Adipocyte (in vitro differentiated cells): ENCODE measurements around the gene CIZ1.

Experiments
- DNase-seq: peaks from one replicate; pipeline ENCODE4 v3.0.0-alpha.2; 2015; ENCODE audit warnings: low read depth
- H3K27me3 ChIP-seq: replicated peaks from 2 replicates; pipeline ENCODE4 v1.7.0; 2013; ENCODE audit warnings: mild to moderate bottlenecking, low read length, moderate library complexity; ENCODE audit not compliant: control insufficient read depth, insufficient read depth
- H3K36me3 ChIP-seq: 2 replicates; pipeline ENCODE4 v1.7.0; 2013; ENCODE audit warnings: low read length, mild to moderate bottlenecking, moderate library complexity; ENCODE audit not compliant: control insufficient read depth, insufficient read depth, severe bottlenecking
- H3K4me1 ChIP-seq: 2 replicates; pipeline ENCODE4 v1.7.0; 2013; ENCODE audit warnings: mild to moderate bottlenecking, low read length, moderate library complexity; ENCODE audit not compliant: control insufficient read depth, insufficient read depth
- H3K4me3 ChIP-seq: 2 replicates; pipeline ENCODE4 v1.7.0; 2013; ENCODE audit warnings: mild to moderate bottlenecking, low read length, moderate library complexity
- H3K9ac ChIP-seq: 2 replicates; pipeline ENCODE4 v1.7.0; 2013; ENCODE audit warnings: mild to moderate bottlenecking, low read length, moderate library complexity
- H3K9me3 ChIP-seq: 2 replicates; pipeline ENCODE4 v1.7.0; 2013; ENCODE audit warnings: mild to moderate bottlenecking, low read length, moderate library complexity; ENCODE audit not compliant: control insufficient read depth

Gene CIZ1

DNA sequence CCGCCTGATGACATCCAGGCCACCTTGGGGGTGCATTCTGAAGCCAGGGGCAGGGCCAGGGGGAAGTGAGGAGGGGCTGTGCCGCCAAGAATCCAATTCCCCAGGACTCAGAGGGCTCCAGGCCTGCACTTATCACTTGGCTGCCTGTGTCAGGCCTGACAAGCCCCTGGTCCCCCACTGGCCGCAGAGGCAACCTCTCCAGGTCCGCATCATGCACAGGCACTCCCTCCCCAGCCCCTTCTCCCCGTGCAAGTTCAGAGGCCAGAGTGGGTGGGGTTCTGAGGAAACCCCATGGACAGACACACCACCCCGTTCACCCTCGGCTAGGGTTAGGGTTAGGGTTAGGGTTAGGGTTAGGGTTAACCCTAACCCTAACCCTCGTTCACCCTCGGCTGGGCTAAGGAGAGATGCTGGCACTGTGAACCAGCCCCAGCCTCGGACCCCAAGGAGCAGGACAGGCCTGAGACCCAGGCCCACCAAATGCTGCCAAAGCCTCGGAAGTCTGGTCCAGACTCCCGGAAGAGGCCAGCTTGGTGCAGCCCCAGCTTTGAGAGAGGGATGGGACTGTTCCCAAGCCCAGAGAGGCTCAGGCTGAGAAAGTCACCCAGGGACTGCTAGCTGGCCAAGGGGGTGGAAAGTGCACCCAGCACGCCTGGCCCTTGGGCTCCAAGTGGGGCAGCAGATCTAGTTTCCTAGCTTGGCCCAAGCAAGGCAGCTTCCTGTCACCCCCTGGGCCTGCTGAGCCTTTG lies 37.3 kb downstream of the CIZ1 start:
- Histone ChIP-seq H3K9ac (no peak overlapping the region), H3K36me3 (no peaks in the 10 kb centered on the region), H3K4me1 (no peaks in the 10 kb centered on the region), H3K4me3 (no peak overlapping the region), H3K27me3 (peaks cover 3% of the 10 kb centered on the region), H3K9me3 (no peaks in the 10 kb centered on the region)
- no peak for DNase-seq

DNA sequence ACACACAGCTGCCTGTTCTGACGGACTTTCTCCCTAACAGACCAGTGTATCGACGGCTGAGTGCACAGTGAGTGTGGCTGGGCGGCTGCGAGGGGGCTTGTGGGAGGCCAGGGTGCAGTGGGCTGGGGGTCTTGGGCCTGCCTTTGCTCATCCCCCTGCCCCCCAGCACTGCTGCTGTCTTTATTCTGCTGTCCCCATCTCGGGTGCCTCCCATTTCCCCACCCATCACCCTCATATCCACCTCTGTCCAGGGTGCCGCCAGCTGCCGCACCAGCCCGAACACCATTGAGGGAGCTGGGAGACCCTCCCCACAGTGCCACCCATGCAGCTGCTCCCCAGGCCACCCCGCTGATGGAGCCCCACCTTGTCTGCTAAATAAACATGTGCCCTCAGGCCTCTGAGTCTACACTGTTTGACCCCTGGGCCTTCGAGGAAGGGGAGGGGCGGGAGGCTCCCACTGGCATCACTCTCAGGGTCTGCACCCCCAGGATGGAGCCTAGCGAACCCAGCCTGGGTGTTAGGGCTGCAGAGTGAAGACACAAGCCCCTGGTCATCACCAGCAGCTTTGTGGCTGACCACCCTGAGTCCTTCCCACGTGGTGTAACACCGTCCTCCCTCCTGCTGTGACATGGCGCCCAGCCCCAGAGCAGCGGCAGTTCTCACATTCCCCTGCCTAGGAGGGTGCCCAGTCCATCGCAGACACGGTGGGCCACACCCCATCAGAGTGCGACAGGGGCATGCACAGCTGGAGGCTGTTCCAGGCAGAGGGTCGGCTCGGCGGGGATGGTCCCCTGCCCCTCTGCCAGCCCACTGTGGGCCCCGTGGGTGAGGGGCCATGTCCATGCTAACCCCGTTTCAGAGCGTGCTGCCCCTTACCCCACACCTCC lies 38.1 kb downstream of the CIZ1 start:
- no peak overlapping the region for H3K9ac ChIP-seq
- H3K9me3 ChIP-seq: no peaks in the 10 kb centered on the region
- no peaks in the 10 kb centered on the region for H3K4me1 ChIP-seq
- H3K27me3 ChIP-seq: peaks cover 3% of the 10 kb centered on the region
- no peak for DNase-seq
- H3K4me3 ChIP-seq: no peak overlapping the region
- no peaks in the 10 kb centered on the region for H3K36me3 ChIP-seq

DNA sequence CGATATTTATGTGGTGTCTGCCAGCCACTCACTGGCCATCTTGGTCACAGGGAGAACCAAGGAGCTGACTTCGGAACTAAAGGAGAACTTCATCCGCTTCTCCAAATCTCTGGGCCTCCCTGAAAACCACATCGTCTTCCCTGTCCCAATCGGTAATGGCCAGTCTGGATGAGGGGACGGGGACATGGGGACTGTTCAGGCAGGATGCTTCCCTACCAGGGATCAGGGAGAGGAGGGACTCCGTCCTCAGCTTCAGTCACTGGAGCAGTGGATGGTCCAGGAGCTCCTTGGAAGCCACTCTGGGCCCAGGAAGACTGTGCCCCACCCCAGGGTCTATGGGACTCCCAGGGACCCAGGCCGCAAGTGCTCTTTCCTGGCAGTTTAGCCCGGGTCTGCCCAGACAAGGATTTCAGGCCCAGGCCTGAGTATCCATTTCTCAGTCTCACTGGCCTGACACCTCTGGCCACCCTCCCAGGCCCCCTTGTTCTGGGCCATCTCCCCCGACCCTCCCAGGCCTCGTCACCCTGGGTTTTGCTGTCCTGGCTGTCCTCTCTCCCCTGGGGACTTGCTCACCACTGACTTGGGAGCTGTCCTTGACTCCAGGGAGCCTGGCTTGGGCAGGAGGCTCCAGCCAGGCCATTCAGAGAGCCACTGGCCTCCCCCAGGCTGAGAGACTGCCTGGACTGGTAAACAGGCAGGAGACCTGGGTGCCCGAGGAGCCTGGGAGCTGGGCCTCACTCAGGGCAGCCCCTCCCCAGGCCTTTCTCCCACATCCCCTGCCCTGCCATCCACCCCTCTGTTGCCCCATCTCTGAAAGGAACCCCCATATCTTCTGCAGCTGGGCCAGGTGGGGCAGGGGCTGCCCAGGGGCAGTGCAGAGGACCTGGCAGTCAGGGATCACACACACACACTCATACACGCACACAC lies 39.0 kb downstream of the CIZ1 start:
- H3K36me3 ChIP-seq: no peaks in the 10 kb centered on the region
- DNase-seq: no peak
- H3K4me1 ChIP-seq: no peaks in the 10 kb centered on the region
- no peak overlapping the region for H3K9ac ChIP-seq
- H3K4me3 ChIP-seq: no peak overlapping the region
- H3K9me3 ChIP-seq: no peaks in the 10 kb centered on the region
- H3K27me3 ChIP-seq: peaks cover 7% of the 10 kb centered on the region

DNA sequence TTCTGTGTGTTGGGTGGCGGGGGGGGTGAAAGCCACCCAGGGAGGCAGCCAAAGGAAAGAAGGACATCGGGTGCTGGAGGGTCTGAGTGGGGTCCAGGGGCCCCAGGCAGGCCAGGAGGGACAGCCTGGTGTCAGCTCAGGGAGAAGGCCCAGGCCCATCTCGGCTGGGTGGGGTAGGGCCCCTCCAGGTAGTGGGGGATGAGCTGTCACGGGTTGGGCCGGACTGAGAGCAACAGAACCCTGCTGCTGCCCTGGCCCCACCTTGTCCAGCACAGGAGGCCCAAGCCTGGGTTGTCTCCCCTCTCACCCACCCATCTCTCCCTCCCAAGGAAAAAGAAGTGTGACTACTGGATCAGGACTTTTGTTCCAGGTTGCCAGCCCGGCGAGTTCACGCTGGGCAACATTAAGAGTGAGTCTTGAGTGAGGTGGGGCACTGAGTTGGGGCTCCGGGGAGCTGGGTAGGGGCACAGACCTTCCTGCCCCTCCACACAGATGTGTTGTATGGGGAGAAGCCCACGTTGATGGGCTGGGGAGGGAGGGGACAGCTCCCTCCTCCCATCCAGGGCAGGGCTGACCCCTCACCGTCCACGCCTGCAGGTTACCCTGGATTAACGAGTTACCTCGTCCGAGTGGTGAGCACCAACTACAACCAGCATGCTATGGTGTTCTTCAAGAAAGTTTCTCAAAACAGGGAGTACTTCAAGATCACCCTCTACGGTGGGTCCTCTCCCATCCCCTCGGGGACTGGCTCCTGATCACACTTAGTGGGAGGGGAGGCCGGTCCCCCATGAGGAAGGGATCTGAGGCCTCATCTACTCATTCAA lies 39.9 kb downstream of the CIZ1 start:
- Histone ChIP-seq H3K27me3 (peaks cover 7% of the 10 kb centered on the region), H3K4me1 (no peaks in the 10 kb centered on the region), H3K4me3 (no peak overlapping the region), H3K9ac (no peak overlapping the region), H3K36me3 (no peaks in the 10 kb centered on the region), H3K9me3 (no peaks in the 10 kb centered on the region)
- no peak for DNase-seq

DNA sequence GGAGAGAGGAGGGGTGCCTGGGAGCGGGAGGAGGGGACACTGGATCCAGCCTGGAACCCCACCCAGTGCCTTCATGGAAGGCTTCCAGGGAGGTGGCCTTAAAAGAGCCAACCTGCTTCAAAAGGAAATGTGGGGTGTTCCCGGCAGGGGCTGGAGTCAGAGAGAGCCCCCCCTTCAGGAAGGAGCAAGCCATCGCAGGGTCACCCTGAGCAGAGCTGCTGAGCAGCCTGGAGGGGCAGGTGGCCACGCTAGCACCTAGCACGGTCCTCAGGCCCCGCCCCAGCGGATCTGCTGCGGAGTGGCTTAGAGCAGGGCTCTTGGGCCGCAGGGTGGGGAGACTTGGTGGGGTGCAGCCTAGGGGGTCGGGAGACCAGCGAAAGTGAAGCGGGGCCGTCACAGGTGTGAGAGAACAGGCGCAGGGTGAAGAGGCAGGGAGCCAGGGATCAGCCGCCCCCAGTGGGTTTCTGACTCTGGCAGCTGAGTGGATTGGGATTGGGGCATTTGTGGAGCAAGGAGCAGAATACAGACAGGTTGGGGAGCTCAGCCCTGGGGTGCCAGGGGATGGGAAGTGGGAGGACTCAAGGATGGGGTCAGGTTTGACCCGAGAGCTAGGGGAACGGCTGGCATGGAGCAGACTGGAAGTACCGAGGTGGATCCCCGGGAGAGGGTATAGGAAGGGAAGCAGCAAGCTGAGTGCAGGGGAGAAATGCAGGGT lies 40.6 kb downstream of the CIZ1 start:
- no peaks in the 10 kb centered on the region for H3K9me3 ChIP-seq
- no peaks in the 10 kb centered on the region for H3K36me3 ChIP-seq
- no peak for DNase-seq
- H3K27me3 ChIP-seq: peaks cover 8% of the 10 kb centered on the region
- H3K9ac ChIP-seq: no peak overlapping the region
- no peak overlapping the region for H3K4me3 ChIP-seq
- no peaks in the 10 kb centered on the region for H3K4me1 ChIP-seq

DNA sequence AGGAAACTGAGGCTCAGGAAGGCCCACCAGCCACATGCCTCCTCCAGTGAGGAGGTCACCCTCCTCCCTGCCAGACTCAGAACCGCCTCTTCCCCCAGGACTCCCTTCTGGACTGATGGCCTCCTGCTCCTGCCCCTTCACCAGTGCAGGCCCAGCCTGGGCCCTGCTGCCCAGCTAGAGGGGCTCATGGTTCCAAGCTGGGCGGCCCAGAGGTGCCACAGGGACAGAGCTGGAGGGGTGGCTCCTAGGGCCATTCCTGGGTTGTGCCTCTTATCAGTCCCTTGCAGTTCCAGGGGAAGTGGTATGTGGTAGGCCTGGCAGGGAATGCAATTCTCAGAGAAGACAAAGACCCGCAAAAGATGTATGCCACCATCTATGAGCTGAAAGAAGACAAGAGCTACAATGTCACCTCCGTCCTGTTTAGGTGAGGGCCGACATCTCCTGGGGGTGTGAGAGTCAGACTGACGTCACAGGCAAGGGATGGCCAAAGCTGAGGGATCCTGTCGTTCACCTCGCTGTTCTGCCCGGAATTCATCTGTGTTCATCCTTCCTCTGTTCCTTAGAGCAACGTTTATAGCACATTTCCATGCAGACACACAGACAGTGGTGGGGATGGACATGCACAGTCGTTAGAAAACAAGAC lies 41.3 kb downstream of the CIZ1 start:
- no peaks in the 10 kb centered on the region for H3K9me3 ChIP-seq
- no peak overlapping the region for H3K9ac ChIP-seq
- no peaks in the 10 kb centered on the region for H3K36me3 ChIP-seq
- H3K4me3 ChIP-seq: no peak overlapping the region
- DNase-seq: no peak
- H3K4me1 ChIP-seq: no peaks in the 10 kb centered on the region
- H3K27me3 ChIP-seq: peaks cover 12% of the 10 kb centered on the region

DNA sequence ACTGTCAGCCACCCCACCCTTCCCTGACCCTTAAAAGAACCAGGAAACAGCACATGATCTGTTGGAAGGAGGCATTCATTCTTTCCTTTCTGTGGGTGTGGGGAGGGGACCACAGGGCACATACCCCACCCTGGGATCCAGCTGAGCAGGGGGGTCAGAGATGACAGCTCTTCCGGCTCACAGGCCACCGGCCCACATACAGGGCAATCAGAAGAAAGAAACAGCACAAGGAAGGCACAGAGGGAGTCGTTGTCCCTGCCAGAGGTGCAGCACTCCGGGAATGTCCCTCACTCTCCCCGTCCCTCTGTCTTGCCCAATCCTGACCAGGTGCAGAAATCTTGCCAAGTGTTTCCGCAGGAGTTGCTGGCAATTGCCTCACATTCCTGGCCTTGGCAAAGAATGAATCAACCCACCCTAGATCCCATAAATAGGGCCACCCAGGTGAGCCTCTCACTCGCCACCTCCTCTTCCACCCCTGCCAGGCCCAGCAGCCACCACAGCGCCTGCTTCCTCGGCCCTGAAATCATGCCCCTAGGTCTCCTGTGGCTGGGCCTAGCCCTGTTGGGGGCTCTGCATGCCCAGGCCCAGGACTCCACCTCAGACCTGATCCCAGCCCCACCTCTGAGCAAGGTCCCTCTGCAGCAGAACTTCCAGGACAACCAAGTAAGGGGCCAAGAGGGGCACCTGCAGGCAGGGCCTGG lies 42.2 kb downstream of the CIZ1 start, which contains the start of gene LCN2:
Gene LCN2 (plus strand): TSS at position 453 of the 701 bp plus-strand sequence. CDS start 73 bp downstream, at position 526.
- H3K9me3 ChIP-seq: no peaks in the 10 kb centered on the region

DNA sequence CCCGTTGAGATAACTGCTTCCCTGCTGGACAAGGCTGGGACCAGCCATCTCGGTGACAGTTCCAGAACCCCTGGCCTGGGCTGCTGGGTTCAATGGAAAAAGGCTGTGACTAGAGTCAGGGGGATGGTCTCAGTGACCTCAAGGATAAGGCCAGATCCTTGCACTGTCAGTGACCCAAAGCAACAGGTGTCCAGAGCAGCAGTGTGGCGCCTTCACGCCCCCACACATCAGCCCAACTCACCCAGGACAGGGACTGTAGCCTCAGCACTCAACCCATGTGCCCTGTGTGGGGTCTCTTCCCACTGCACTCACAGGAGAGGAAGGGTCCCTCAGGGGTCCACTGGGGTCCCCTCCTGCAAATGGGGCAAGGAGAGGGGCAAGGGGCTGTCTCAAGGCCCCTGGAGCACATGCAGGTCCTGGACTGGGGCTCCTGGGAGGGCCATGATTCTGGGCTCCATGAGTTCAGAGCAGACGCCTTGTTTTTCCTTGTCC lies 42.8 kb downstream of the CIZ1 start:
- peaks cover 12% of the 10 kb centered on the region for H3K27me3 ChIP-seq
- H3K36me3 ChIP-seq: no peaks in the 10 kb centered on the region
- no peaks in the 10 kb centered on the region for H3K9me3 ChIP-seq
- H3K9ac ChIP-seq: no peak overlapping the region
- H3K4me3 ChIP-seq: no peak overlapping the region
- H3K4me1 ChIP-seq: peaks cover 4% of the 10 kb centered on the region
- no peak for DNase-seq

More for the DNA sequence above, 42.2 kb downstream of the CIZ1 start, which contains the start of gene LCN2:
- no peaks in the 10 kb centered on the region for H3K4me1 ChIP-seq
- H3K4me3 ChIP-seq: no peak within 1 kb of the TSS
- peaks cover 12% of the 10 kb centered on the region for H3K27me3 ChIP-seq
- H3K9ac ChIP-seq: no peak within 1 kb of the TSS
- no peaks in the 10 kb centered on the region for H3K36me3 ChIP-seq
- no peak for DNase-seq

DNA sequence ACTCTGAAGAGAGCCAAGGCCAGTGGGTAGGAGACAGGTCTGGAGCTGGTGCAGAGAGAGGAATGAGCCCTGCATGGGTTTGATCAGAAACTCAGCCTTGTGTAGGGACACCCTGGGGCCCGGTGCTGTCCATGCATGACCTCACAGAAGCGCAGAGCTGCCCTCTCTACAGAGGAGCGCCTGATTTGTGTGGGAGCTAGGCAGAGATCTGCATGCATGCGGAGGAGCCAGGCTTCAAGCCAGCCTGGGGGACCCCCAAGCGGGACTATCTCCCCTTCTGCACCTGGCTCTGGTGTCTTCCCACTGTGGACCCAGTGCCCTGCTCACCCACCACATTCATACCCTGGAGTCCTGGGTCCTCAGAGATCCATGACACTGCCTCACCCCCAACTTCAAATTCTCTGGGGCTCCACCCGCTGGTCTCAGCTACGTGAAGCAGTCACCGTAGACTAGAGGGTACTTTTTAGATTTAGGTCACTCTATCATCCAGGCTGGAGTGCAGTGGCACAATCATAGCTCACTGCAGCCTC lies 44.7 kb downstream of the CIZ1 start:
- Histone ChIP-seq H3K36me3 (no peaks in the 10 kb centered on the region), H3K4me3 (no peak overlapping the region), H3K9me3 (no peaks in the 10 kb centered on the region), H3K4me1 (peaks cover 4% of the 10 kb centered on the region), H3K27me3 (peaks cover 12% of the 10 kb centered on the region), H3K9ac (no peak overlapping the region)
- no peak for DNase-seq
